ENCODE measurements around the gene SUGCT.

DNA sequence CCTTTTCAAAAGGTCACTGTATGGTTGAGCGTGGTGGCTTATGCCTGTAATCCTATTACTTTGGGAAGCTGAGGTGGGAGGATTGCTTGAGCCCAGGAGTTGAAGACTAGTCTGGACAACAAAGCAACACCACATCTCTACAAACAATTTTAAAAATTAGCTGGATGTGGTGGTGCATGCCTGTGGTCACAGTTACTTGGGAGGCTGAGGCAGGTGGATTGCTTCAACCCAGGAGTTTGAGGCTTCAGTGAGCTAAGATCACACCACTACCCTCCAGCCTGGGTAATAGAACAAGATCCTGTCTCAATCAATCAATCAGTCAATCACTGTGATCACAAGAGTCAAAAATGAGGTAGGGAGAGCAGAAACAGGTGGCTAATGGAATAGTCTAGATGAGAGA lies 97.0 kb downstream of the SUGCT start:
- TF ChIP-seq, protein P1, sequence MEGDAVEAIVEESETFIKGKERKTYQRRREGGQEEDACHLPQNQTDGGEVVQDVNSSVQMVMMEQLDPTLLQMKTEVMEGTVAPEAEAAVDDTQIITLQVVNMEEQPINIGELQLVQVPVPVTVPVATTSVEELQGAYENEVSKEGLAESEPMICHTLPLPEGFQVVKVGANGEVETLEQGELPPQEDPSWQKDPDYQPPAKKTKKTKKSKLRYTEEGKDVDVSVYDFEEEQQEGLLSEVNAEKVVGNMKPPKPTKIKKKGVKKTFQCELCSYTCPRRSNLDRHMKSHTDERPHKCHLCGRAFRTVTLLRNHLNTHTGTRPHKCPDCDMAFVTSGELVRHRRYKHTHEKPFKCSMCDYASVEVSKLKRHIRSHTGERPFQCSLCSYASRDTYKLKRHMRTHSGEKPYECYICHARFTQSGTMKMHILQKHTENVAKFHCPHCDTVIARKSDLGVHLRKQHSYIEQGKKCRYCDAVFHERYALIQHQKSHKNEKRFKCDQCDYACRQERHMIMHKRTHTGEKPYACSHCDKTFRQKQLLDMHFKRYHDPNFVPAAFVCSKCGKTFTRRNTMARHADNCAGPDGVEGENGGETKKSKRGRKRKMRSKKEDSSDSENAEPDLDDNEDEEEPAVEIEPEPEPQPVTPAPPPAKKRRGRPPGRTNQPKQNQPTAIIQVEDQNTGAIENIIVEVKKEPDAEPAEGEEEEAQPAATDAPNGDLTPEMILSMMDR (IDR thresholded peaks at IDR 0.05; ENCODE audit: low read length) = no peak
- no peak for TF ChIP-seq EZH2 (optimal IDR thresholded peaks at IDR 0.05; ENCODE audit: low read depth, low read length)
